ENCODE data around the gene CNTNAP2.

DNA sequence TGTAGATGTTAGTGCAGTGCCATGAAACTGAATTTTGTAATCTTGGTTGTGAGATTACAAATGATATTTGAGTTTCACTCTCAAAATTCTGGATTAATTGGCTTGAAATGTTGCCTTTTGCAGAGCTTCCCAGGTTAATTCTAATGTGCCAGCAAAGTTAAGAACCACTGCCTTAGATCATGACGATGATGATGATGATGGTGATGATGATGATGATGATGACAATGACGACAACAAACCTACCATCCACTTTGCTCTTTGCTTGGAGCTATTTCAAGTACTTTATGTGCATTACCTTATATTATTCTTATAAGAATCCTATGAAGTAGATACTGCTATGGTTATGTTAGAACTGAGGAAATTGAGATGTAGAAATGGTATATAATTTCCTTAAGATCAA lies 261.6 kb downstream of the CNTNAP2 start:
- TF ChIP-seq EZH2phosphoT487 (IDR thresholded peaks at IDR 0.05; ENCODE audit: insufficient read depth, low read depth): no peak
- no peak for TF ChIP-seq EZH2 (IDR thresholded peaks at IDR 0.05; ENCODE audit: insufficient read depth, poor library complexity, severe bottlenecking)

Measured in GM23248 (cell line).